Peyer's patch (tissue), 4 donors: ENCODE data around the gene RNLS.

ENCODE experiments used
- POLR2A ChIP-seq, 2 donors: fragments of 450-650 bp; IDR thresholded peaks; one replicate each; pipeline ENCODE4 v1.5.1; 2017; ENCODE audit warnings: antibody characterized with exemption in 2 of 2, mild to moderate bottlenecking in 2 of 2, moderate library complexity in 2 of 2
- TF ChIP-seq, protein P1 (sequence below), 6 experiments: fragments of 450-650 bp in 4 of 6; fragments of 200-600 bp in 2 of 6; sonication (generic) in 1 of 6; IDR thresholded peaks; one replicate each; pipeline ENCODE4 v1.5.1; 2017 to 2019; ENCODE audit warnings: antibody characterized with exemption in 6 of 6, mild to moderate bottlenecking in 3 of 6, moderate library complexity in 1 of 6

DNA sequence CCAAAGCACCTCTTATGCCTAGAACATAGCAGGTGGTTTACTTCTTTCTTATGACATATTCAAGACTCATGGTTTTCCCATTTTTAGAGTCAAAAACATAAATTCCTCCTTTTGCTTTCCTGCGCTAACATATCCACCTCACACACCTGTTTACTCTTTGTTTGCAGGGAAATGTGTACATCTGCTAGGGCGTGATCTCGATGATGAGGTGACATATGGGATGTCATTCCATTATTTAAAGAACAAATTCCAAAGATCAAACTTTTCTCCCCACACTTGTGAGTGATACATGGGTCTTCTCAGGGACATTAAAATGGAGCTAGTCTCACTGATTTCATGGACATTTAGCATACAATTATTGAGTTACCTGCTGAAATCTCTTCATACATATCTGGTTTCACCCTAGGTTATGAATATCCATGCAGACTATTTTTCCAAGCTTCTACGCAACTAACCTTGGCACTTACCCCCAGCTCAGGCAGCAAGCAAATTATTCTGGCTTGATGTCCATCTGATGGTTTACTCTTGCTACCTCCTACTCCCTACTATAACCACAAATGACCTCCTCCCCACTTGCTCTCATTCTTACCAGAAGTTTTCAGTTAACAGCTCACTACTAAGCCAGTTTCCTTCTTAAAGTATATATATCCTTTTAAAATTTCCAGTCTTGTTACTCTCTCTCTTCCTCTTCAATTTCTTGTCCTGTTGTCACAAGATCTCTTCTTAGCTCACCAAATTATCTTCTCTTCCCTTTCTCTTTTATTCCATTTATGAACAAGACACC lies 208.5 kb downstream of the RNLS start:
- TF ChIP-seq POLR2A (IDR thresholded peaks at IDR 0.05): no peak
- TF ChIP-seq, protein P1, sequence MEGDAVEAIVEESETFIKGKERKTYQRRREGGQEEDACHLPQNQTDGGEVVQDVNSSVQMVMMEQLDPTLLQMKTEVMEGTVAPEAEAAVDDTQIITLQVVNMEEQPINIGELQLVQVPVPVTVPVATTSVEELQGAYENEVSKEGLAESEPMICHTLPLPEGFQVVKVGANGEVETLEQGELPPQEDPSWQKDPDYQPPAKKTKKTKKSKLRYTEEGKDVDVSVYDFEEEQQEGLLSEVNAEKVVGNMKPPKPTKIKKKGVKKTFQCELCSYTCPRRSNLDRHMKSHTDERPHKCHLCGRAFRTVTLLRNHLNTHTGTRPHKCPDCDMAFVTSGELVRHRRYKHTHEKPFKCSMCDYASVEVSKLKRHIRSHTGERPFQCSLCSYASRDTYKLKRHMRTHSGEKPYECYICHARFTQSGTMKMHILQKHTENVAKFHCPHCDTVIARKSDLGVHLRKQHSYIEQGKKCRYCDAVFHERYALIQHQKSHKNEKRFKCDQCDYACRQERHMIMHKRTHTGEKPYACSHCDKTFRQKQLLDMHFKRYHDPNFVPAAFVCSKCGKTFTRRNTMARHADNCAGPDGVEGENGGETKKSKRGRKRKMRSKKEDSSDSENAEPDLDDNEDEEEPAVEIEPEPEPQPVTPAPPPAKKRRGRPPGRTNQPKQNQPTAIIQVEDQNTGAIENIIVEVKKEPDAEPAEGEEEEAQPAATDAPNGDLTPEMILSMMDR (IDR thresholded peaks at IDR 0.05): no peak
